Neural cell (in vitro differentiated cells): ENCODE data around the gene GATA2.

ENCODE experiments used
- CTCF ChIP-seq: fragments of 450-650 bp; IDR thresholded peaks from 2 replicates; pipeline ENCODE4 v1.5.1; 2014; ENCODE audit warnings: antibody characterized with exemption, mild to moderate bottlenecking, moderate library complexity; ENCODE audit not compliant: poor library complexity, severe bottlenecking
- EP300 ChIP-seq: fragments of 450-650 bp; conservative IDR thresholded peaks from 2 replicates; pipeline ENCODE4 v1.6.1; 2014; ENCODE audit warnings: antibody characterized with exemption, mild to moderate bottlenecking, moderate library complexity; ENCODE audit not compliant: poor library complexity, severe bottlenecking
- POLR2AphosphoS5 ChIP-seq: IDR thresholded peaks from 2 replicates; pipeline ENCODE4 v1.6.1; 2012
- SMC3 ChIP-seq: fragments of 450-650 bp; conservative IDR thresholded peaks from 2 replicates; pipeline ENCODE4 v1.6.1; 2014; ENCODE audit warnings: antibody characterized with exemption, mild to moderate bottlenecking, moderate library complexity; ENCODE audit not compliant: poor library complexity
- TAF1 ChIP-seq: IDR thresholded peaks from 2 replicates; pipeline ENCODE4 v1.6.1; 2012; ENCODE audit warnings: low read depth

DNA sequence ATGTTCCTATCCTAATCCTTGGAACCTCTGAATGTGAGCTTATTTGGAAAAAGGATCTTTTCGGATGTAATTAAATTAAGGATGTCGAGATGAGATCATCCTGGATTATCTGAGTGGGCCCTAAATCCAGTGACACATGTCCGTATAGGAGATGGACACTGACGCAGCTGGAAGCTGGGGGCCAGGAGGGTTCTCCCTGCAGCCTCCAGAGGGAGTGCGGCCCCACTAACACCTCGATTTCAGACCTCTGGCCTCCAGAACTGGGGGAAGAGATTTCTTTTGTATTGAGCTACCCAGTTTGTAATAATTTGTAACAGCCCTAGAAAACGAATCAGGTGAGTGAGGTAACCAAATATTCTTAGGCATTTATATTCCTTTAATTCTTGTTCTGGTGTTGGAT, 28.8 kb downstream of the GATA2 start:
- TF ChIP-seq CTCF (no peak), EP300 (no peak), POLR2AphosphoS5 (no peak), TAF1 (no peak), SMC3 (no peak)
